GM06990 (cell line): ENCODE measurements around the gene HDAC4.

Experiments used
- DNase-seq: peaks from one replicate; pipeline ENCODE4 v3.0.0-alpha.2; 2011; ENCODE audit not compliant: insufficient read length; ENCODE audit errors: extremely low read depth
- H3K27me3 ChIP-seq: replicated peaks from 2 replicates; pipeline ENCODE4 v1.6.0; 2011; ENCODE audit warnings: low read length; ENCODE audit not compliant: control insufficient read depth, insufficient read depth
- H3K36me3 ChIP-seq: 2 replicates; pipeline ENCODE4 v1.5.1; 2011; ENCODE audit warnings: low read length; ENCODE audit not compliant: control insufficient read depth, insufficient read depth
- H3K4me3 ChIP-seq: replicated peaks from 2 replicates; pipeline ENCODE4 v1.5.1; 2011; ENCODE audit warnings: low read depth, mild to moderate bottlenecking, control low read depth, low read length
- CTCF ChIP-seq: IDR thresholded peaks from 2 replicates; pipeline ENCODE4 v1.5.1; 2011; ENCODE audit warnings: low read length, control low read depth, mild to moderate bottlenecking, inconsistent platforms; ENCODE audit not compliant: insufficient read depth, poor library complexity, severe bottlenecking

HDAC4 gene

GRCh38 chr2:239378918-239379640 is 21.7 kb downstream of the HDAC4 start:
- TF ChIP-seq CTCF = no peak
- no peak overlapping the region for H3K4me3 ChIP-seq
- no peaks in the 10 kb centered on the region for H3K27me3 ChIP-seq
- H3K36me3 ChIP-seq = no peaks in the 10 kb centered on the region
- no peak for DNase-seq

DNA sequence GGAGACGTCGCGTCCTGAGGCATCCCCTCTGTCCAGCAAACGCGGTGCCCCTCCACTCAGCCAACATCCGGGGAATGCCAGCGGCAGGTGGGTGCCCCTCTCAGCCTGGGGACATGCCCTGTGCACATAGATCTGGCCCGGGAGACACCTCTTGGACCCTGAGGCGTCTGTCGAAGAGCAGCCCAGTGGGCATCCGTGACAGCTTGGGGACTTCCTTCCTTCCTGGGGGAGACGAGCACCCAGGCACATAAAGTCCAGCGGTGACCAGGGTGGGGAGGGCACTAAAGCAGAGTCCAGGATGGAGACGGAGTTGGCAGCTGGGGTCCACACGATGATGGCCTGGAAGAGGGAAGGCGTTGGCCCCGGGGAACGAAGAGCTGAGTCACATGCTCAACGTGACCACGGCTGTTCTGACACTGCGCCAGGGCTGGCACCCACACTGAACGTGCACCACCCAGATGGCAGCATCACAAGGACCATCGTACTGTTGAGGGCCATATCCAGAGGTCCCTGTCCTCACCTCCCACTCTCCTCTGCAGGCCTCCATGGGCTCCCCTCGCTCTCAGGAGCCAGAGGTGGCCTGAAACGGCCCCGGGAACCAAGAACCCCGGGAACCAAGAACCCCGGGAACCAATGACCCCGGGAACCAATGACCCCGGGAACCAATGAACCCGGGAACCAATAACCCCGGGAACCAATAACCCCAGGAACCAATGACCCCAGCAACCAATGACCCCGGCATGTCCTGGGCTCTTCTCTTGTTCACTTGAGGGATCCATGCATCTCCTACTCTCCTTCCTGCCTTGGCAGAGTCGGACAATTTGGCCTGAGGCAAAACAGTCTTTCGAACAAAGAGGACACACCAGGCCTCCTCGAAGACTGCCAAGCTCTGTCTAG is 22.6 kb downstream of the HDAC4 start:
- no peaks in the 10 kb centered on the region for H3K36me3 ChIP-seq
- TF ChIP-seq CTCF = no peak
- no peak for DNase-seq
- H3K27me3 ChIP-seq = no peaks in the 10 kb centered on the region
- H3K4me3 ChIP-seq = no peak overlapping the region

DNA sequence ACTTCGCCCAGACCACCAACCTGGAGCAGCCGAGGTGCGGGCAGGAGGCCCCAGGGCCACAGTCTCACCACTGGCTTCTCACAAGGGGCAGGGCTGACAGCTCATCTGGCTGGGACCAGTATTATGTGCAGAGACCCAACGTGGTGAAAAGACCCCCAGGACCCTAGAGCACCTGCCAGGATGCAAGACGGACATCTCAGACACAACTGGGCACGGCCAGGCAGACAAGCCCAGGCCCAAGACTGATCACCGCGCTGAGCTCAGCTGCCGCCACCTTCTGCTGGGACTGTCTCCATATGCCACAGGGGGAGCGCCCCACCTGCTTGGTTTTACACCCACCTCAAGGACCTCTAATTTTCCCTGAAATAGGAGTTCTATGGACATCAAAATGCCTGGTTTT is 23.2 kb downstream of the HDAC4 start:
- Histone ChIP-seq H3K27me3 (no peaks in the 10 kb centered on the region), H3K36me3 (no peaks in the 10 kb centered on the region), H3K4me3 (no peak overlapping the region)
- DNase-seq = no peak
- no peak for TF ChIP-seq CTCF

- no peak for TF ChIP-seq CTCF
Observed at GRCh38 chr2:239376942-239377531, 23.8 kb downstream of the HDAC4 start.

GRCh38 chr2:239376351-239376750 is 24.5 kb downstream of the HDAC4 start:
- Histone ChIP-seq H3K27me3 (no peaks in the 10 kb centered on the region), H3K4me3 (no peak overlapping the region), H3K36me3 (no peaks in the 10 kb centered on the region)
- no peak for DNase-seq
- TF ChIP-seq CTCF = no peak

More at GRCh38 chr2:239376942-239377531, 23.8 kb downstream of the HDAC4 start:
- H3K27me3 ChIP-seq = no peaks in the 10 kb centered on the region
- H3K36me3 ChIP-seq = no peaks in the 10 kb centered on the region
- H3K4me3 ChIP-seq = no peak overlapping the region
- no peak for DNase-seq
